ENCODE data around the gene WDFY2.
A peak's percentile ranks its signal among the peaks of the same experiment; 100 is the strongest.
"Not testable (repeated sequence)": the region's sequence is repeated elsewhere in the genome, so short reads cannot be mapped to it uniquely, and the experiment has no call there.

Gene WDFY2

GRCh38 chr13:51583875-51584730 lies at the start of gene WDFY2:
Gene WDFY2 (plus strand): TSS chr13:51584462. CDS start chr13:51584688, 226 bp downstream.
- peaks cover 9% of the 10 kb centered on the region for H3K36me3 Mint-ChIP-seq (ENCODE audit: low read depth)
- peak; percentile 100 for DNase-seq
- H3K4me1 Mint-ChIP-seq (ENCODE audit: low read depth), result peaks cover 37% of the 10 kb centered on the region
- H3K9me3 Mint-ChIP-seq, result no peaks in the 10 kb centered on the region
- H3K27ac Mint-ChIP-seq, result peak within 1 kb of the TSS; percentile 99
- no peaks in the 10 kb centered on the region for H3K27me3 Mint-ChIP-seq
- peak within 1 kb of the TSS; percentile 86 for H3K4me3 Mint-ChIP-seq

GRCh38 chr13:51538591-51539179 lies 45.6 kb upstream of the WDFY2 start:
- Mint-ChIP-seq H3K9me3 (no peaks in the 10 kb centered on the region), H3K4me1 (ENCODE audit: low read depth) (peaks cover 22% of the 10 kb centered on the region), H3K27me3 (no peaks in the 10 kb centered on the region), H3K4me3 (no peak overlapping the region), H3K36me3 (ENCODE audit: low read depth) (no peaks in the 10 kb centered on the region), H3K27ac (no peak overlapping the region)
- DNase-seq, result no peak

GRCh38 chr13:51539887-51540286 lies 44.4 kb upstream of the WDFY2 start:
- H3K4me1 Mint-ChIP-seq (ENCODE audit: low read depth), result peaks cover 11% of the 10 kb centered on the region
- no peaks in the 10 kb centered on the region for H3K9me3 Mint-ChIP-seq

GRCh38 chr13:51541037-51541436 lies 43.2 kb upstream of the WDFY2 start:
- H3K27me3 Mint-ChIP-seq, result no peaks in the 10 kb centered on the region

More at GRCh38 chr13:51539887-51540286, 44.4 kb upstream of the WDFY2 start:
- Mint-ChIP-seq H3K27ac (no peak overlapping the region), H3K27me3 (no peaks in the 10 kb centered on the region), H3K4me3 (no peak overlapping the region), H3K36me3 (ENCODE audit: low read depth) (no peaks in the 10 kb centered on the region)
- DNase-seq, result no peak

GRCh38 chr13:51541809-51542258 lies 42.4 kb upstream of the WDFY2 start:
- H3K4me3 Mint-ChIP-seq, result no peak overlapping the region
- H3K9me3 Mint-ChIP-seq, result no peaks in the 10 kb centered on the region
- no peak for DNase-seq

More at GRCh38 chr13:51541037-51541436, 43.2 kb upstream of the WDFY2 start:
- no peak for DNase-seq
- Mint-ChIP-seq H3K4me1 (ENCODE audit: low read depth) (peaks cover 8% of the 10 kb centered on the region), H3K36me3 (ENCODE audit: low read depth) (no peaks in the 10 kb centered on the region), H3K4me3 (no peak overlapping the region), H3K9me3 (no peaks in the 10 kb centered on the region), H3K27ac (no peak overlapping the region)

GRCh38 chr13:51542346-51543242 lies 41.7 kb upstream of the WDFY2 start:
- Mint-ChIP-seq H3K27me3 (no peaks in the 10 kb centered on the region), H3K36me3 (ENCODE audit: low read depth) (no peaks in the 10 kb centered on the region), H3K9me3 (no peaks in the 10 kb centered on the region), H3K27ac (no peak overlapping the region), H3K4me3 (no peak overlapping the region), H3K4me1 (ENCODE audit: low read depth) (peaks cover 8% of the 10 kb centered on the region)
- DNase-seq, result no peak

More at GRCh38 chr13:51541809-51542258, 42.4 kb upstream of the WDFY2 start:
- peaks cover 8% of the 10 kb centered on the region for H3K4me1 Mint-ChIP-seq (ENCODE audit: low read depth)
- H3K36me3 Mint-ChIP-seq (ENCODE audit: low read depth), result no peaks in the 10 kb centered on the region
- H3K27me3 Mint-ChIP-seq, result no peaks in the 10 kb centered on the region
- H3K27ac Mint-ChIP-seq, result no peak overlapping the region

- not testable (repeated sequence) for H3K9me3 Mint-ChIP-seq; H3K27me3 Mint-ChIP-seq; H3K4me1 Mint-ChIP-seq (ENCODE audit: low read depth); H3K27ac Mint-ChIP-seq; H3K36me3 Mint-ChIP-seq (ENCODE audit: low read depth); DNase-seq; H3K4me3 Mint-ChIP-seq
These were observed 38.8 kb upstream of the WDFY2 start for GRCh38 chr13:51545446-51545845.

GRCh38 chr13:51547425-51548176 lies 36.7 kb upstream of the WDFY2 start:
- no peaks in the 10 kb centered on the region for H3K27me3 Mint-ChIP-seq
- H3K9me3 Mint-ChIP-seq, result no peaks in the 10 kb centered on the region
- no peaks in the 10 kb centered on the region for H3K36me3 Mint-ChIP-seq (ENCODE audit: low read depth)
- no peak overlapping the region for H3K27ac Mint-ChIP-seq
- H3K4me1 Mint-ChIP-seq (ENCODE audit: low read depth), result peaks cover 7% of the 10 kb centered on the region
- no peak for DNase-seq
- no peak overlapping the region for H3K4me3 Mint-ChIP-seq

GRCh38 chr13:51549050-51549449 lies 35.2 kb upstream of the WDFY2 start:
- no peaks in the 10 kb centered on the region for H3K36me3 Mint-ChIP-seq (ENCODE audit: low read depth)
- no peaks in the 10 kb centered on the region for H3K9me3 Mint-ChIP-seq
- H3K27me3 Mint-ChIP-seq, result no peaks in the 10 kb centered on the region
- peaks cover 7% of the 10 kb centered on the region for H3K4me1 Mint-ChIP-seq (ENCODE audit: low read depth)
- no peak overlapping the region for H3K27ac Mint-ChIP-seq
- DNase-seq, result no peak
- no peak overlapping the region for H3K4me3 Mint-ChIP-seq

GRCh38 chr13:51549593-51549992 lies 34.7 kb upstream of the WDFY2 start:
- no peaks in the 10 kb centered on the region for H3K27me3 Mint-ChIP-seq
- H3K4me3 Mint-ChIP-seq, result no peak overlapping the region
- no peaks in the 10 kb centered on the region for H3K9me3 Mint-ChIP-seq
- peaks cover 7% of the 10 kb centered on the region for H3K4me1 Mint-ChIP-seq (ENCODE audit: low read depth)
- no peak for DNase-seq
- H3K27ac Mint-ChIP-seq, result no peak overlapping the region
- no peaks in the 10 kb centered on the region for H3K36me3 Mint-ChIP-seq (ENCODE audit: low read depth)

GRCh38 chr13:51550151-51550550 lies 34.1 kb upstream of the WDFY2 start:
- DNase-seq, result no peak
- Mint-ChIP-seq H3K27ac (no peak overlapping the region), H3K9me3 (no peaks in the 10 kb centered on the region), H3K36me3 (ENCODE audit: low read depth) (no peaks in the 10 kb centered on the region), H3K4me1 (ENCODE audit: low read depth) (peaks cover 7% of the 10 kb centered on the region), H3K4me3 (no peak overlapping the region), H3K27me3 (no peaks in the 10 kb centered on the region)

GRCh38 chr13:51551416-51551815 lies 32.8 kb upstream of the WDFY2 start:
- Mint-ChIP-seq H3K27me3 (no peaks in the 10 kb centered on the region), H3K27ac (no peak overlapping the region), H3K4me3 (no peak overlapping the region), H3K9me3 (no peaks in the 10 kb centered on the region), H3K4me1 (ENCODE audit: low read depth) (peaks cover 7% of the 10 kb centered on the region), H3K36me3 (ENCODE audit: low read depth) (no peaks in the 10 kb centered on the region)
- no peak for DNase-seq

GRCh38 chr13:51552027-51552426 lies 32.2 kb upstream of the WDFY2 start:
- Mint-ChIP-seq H3K4me1 (ENCODE audit: low read depth) (peaks cover 7% of the 10 kb centered on the region), H3K9me3 (no peaks in the 10 kb centered on the region), H3K4me3 (no peak overlapping the region), H3K36me3 (ENCODE audit: low read depth) (no peaks in the 10 kb centered on the region), H3K27ac (no peak overlapping the region), H3K27me3 (peaks cover 3% of the 10 kb centered on the region)
- DNase-seq, result no peak

- DNase-seq, result no peak
- Mint-ChIP-seq H3K27ac (no peak overlapping the region), H3K27me3 (peaks cover 3% of the 10 kb centered on the region), H3K9me3 (no peaks in the 10 kb centered on the region), H3K4me3 (no peak overlapping the region), H3K4me1 (ENCODE audit: low read depth) (peaks cover 7% of the 10 kb centered on the region), H3K36me3 (ENCODE audit: low read depth) (no peaks in the 10 kb centered on the region)
These were observed 30.7 kb upstream of the WDFY2 start for GRCh38 chr13:51553531-51553930.

All from activated T-cell treated with anti-CD3 and anti-CD28 coated beads, Interleukin-2, amount 50 U/mL, for 24 hours (primary cell).